Tibial nerve (tissue), 4 donors: ENCODE data around the gene PKHD1. TPM values are rescaled to one million over a fixed set of nuclear protein-coding genes. Genes with fewer than 3 reads are reported as not detected.

ENCODE experiments used
- DNase-seq, 2 donors: peaks; one replicate each; pipeline ENCODE4 v3.0.0-alpha.2; 2019; ENCODE audit warnings: low spot score in 2 of 2
- H3K27ac ChIP-seq, 4 donors: fragments of 200-600 bp; sonication (generic) in 3 of 4; one replicate each; pipeline ENCODE4 v1.5.1; 2017 to 2019; ENCODE audit warnings: mild to moderate bottlenecking in 1 of 4
- H3K27me3 ChIP-seq, 2 donors: fragments of 200-600 bp; sonication (generic) in 1 of 2; one replicate each; pipeline versions ENCODE4 v1.5.1 to v1.6.0; 2017 to 2019
- H3K36me3 ChIP-seq, 3 donors: fragments of 200-600 bp; sonication (generic); one replicate each; pipeline ENCODE4 v1.5.1; 2018 to 2019
- H3K4me1 ChIP-seq, 4 donors: fragments of 200-600 bp; sonication (generic) in 3 of 4; one replicate each; pipeline ENCODE4 v1.5.1; 2017 to 2019
- H3K4me3 ChIP-seq, 4 donors: fragments of 200-600 bp; sonication (generic) in 3 of 4; one replicate each; pipeline ENCODE4 v1.5.1; 2017 to 2019; ENCODE audit warnings: mild to moderate bottlenecking in 1 of 4, moderate library complexity in 1 of 4
- H3K9me3 ChIP-seq, 4 donors: fragments of 200-600 bp; sonication (generic) in 3 of 4; one replicate each; pipeline ENCODE4 v1.5.1; 2017 to 2019
- CTCF ChIP-seq, 5 experiments: fragments of 200-600 bp in 3 of 5; fragments of 450-650 bp in 2 of 5; sonication (generic) in 3 of 5; IDR thresholded peaks; one replicate each; pipeline ENCODE4 v1.5.1; 2016 to 2019; ENCODE audit warnings: antibody characterized with exemption in 5 of 5, mild to moderate bottlenecking in 3 of 5, moderate library complexity in 2 of 5
- EP300 ChIP-seq, 2 donors: sonication (generic); formaldehyde crosslinking; IDR thresholded peaks; one replicate each; pipeline ENCODE4 v1.6.1; 2017; ENCODE audit warnings: antibody characterized with exemption in 2 of 2, mild to moderate bottlenecking in 1 of 2
- POLR2A ChIP-seq, 2 donors: fragments of 450-650 bp; IDR thresholded peaks; one replicate each; pipeline ENCODE4 v1.6.1; 2017; ENCODE audit warnings: antibody characterized with exemption in 2 of 2, mild to moderate bottlenecking in 2 of 2, moderate library complexity in 2 of 2
- WGBS, 2 donors: methylation state at CpG; one replicate each; pipeline ENCODE4 v1.1.5; 2018; 5-methylcytosine and 5-hydroxymethylcytosine counted together
- total RNA-seq, 4 donors: library from RNA; depleted of rRNA; stranded (reverse); fragments of >200 nt; gene quantifications; one replicate each; pipeline ENCODE4 v1.1.0, GENCODE V29; 2016

PKHD1 gene
- total RNA-seq, 4 donors from 2014 or later, result under 0.01 to 0.22 (median 0.20) TPM

DNA sequence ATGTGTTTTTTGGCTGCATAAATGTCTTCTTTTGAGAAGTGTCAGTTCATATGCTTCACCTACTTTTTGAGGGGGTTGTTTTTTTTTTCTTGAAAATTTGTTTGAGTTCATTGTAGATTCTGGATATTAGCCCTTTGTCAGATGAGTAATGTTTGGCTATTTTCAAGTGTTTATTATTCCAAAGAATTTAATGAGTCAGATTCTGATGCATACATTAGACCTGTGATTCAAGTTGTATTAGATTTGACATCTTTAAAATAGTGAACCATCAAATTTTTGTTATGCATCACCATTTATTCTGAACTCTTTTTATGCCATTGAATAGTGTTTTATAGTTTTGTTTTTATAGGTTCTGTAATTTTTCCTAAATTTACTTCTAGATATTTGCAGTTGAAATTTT is 319.3 kb downstream of the PKHD1 start:
- TF ChIP-seq POLR2A (IDR thresholded peaks at IDR 0.05) (no peak), CTCF (IDR thresholded peaks at IDR 0.05) (no peak), EP300 (IDR thresholded peaks at IDR 0.05) (no peak)
- Histone ChIP-seq H3K4me1 (no peaks in the 10 kb centered on the region), H3K36me3 (no peaks in the 10 kb centered on the region), H3K27ac (no peak overlapping the region), H3K27me3 (no peaks in the 10 kb centered on the region), H3K4me3 (no peak overlapping the region), H3K9me3 (peaks cover 0 to 6% (median 0%) of the 10 kb centered on the region in 4 donors)
- no peak for DNase-seq

GRCh38 chr6:51765230-51765629 is 322.2 kb downstream of the PKHD1 start:
- no peak for TF ChIP-seq CTCF (IDR thresholded peaks at IDR 0.05)
- TF ChIP-seq POLR2A (IDR thresholded peaks at IDR 0.05), result no peak
- TF ChIP-seq EP300 (IDR thresholded peaks at IDR 0.05), result no peak
- Histone ChIP-seq H3K4me3 (no peak overlapping the region), H3K9me3 (peaks cover 0 to 6% (median 0%) of the 10 kb centered on the region in 4 donors), H3K36me3 (no peaks in the 10 kb centered on the region), H3K27me3 (no peaks in the 10 kb centered on the region), H3K4me1 (no peaks in the 10 kb centered on the region), H3K27ac (no peak overlapping the region)
- DNase-seq, result no peak
- whole genome bisulfite sequencing, 2 donors, result 96 to 100% methylated on average over 1 of the region's 1 CpG

DNA sequence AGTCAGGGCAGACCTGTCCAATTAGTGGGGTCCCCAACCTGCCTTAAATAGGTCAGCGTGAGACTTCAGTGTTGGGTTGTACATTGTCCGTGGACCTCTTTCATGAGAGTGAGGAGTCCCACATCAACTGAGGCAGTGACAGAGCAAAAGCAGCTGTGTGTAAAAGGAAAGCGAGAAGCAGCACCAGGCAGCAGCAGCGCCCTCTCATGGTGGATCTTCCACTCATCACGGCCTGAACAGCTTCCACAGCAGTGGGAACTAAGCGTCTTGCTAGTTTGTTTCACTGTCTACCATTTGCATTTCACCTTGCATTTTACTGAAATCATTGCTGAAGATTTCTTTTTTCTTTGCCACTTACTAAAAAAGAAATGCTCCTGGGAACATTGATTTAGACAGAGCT is 333.8 kb downstream of the PKHD1 start:
- TF ChIP-seq POLR2A (IDR thresholded peaks at IDR 0.05) (no peak), CTCF (IDR thresholded peaks at IDR 0.05) (no peak), EP300 (IDR thresholded peaks at IDR 0.05) (no peak)
- no peak for DNase-seq
- WGBS, 2 donors, result 50 to 57% methylated on average over 6 of the region's 6 CpGs

DNA sequence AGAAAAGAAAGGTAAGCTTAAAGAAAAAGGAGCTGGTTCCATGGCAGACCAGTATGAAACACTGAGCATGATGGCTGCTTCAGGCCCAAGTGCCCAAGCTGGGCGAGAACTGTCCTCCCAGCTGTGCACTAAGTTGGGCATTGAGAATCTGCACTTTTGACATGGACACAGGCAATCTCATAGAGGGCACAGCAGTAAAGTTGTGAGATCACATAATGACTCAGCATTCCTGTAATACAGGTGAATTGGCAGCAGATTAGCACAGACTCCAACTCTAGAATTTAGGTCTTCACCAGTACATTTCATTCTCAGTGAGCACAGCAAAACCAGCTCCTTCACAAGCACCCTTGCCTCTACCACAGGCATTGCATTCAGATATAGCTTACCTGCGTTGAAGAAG is 343.4 kb downstream of the PKHD1 start:
- 83 to 92% methylated on average over 2 of the region's 2 CpGs for WGBS, 2 donors

More for the DNA sequence above, 333.8 kb downstream of the PKHD1 start:
- Histone ChIP-seq H3K36me3 (no peaks in the 10 kb centered on the region), H3K27ac (no peak overlapping the region), H3K4me3 (no peak overlapping the region), H3K9me3 (no peaks in the 10 kb centered on the region), H3K4me1 (no peaks in the 10 kb centered on the region), H3K27me3 (no peaks in the 10 kb centered on the region)

DNA sequence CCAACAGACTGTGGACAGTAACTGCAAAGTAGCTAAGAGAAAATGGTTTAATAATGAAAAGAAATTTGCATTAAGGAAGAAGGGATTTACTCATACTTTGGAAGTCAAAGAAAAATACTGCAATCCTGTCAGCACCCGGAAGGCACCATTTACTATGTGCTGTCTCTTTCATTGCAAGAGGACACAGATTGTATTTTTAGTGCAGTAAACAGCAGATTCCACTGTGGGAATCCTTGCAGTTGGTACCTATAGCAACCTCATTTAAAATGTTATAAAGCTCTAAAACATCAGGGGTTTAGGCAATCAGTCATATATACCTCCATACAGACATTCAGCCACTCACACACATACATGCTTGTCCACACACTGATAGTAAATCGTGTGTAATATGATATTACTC is 346.8 kb downstream of the PKHD1 start:
- Histone ChIP-seq H3K4me3 (no peak overlapping the region), H3K27ac (no peak overlapping the region), H3K36me3 (no peaks in the 10 kb centered on the region), H3K27me3 (no peaks in the 10 kb centered on the region), H3K9me3 (no peaks in the 10 kb centered on the region), H3K4me1 (no peaks in the 10 kb centered on the region)
- 63 to 65% methylated on average over 2 of the region's 2 CpGs for WGBS, 2 donors
- no peak for DNase-seq
- TF ChIP-seq EP300 (IDR thresholded peaks at IDR 0.05) (no peak), CTCF (IDR thresholded peaks at IDR 0.05) (no peak), POLR2A (IDR thresholded peaks at IDR 0.05) (no peak)

More for the DNA sequence above, 343.4 kb downstream of the PKHD1 start:
- no peak for DNase-seq
- no peak for TF ChIP-seq POLR2A (IDR thresholded peaks at IDR 0.05)
- no peak for TF ChIP-seq EP300 (IDR thresholded peaks at IDR 0.05)
- Histone ChIP-seq H3K27ac (no peak overlapping the region), H3K27me3 (no peaks in the 10 kb centered on the region), H3K4me3 (no peak overlapping the region), H3K36me3 (no peaks in the 10 kb centered on the region), H3K9me3 (no peaks in the 10 kb centered on the region), H3K4me1 (no peaks in the 10 kb centered on the region)

DNA sequence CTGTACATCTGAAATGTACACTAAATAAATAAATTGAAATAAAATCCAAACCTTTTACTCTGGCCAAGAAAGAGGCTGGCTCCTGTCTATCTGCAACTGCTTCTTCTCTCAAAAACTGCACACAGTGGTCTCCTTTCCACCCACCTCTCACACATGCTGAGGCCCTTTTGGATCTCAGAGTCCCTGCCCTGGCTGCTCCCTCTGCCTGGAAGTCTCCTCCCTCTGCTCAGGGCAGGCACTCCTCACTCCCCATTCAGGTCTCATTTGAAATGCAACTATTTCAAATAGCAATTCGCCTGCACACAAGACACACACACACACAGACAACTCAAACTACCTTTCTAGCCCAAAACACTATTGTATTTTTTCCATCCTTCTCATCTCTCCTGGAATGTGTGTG is 348.8 kb downstream of the PKHD1 start:
- 74 to 79% methylated on average over 1 of the region's 1 CpG for WGBS, 2 donors
- no peaks in the 10 kb centered on the region for H3K36me3 ChIP-seq
- H3K4me1 ChIP-seq, result no peaks in the 10 kb centered on the region
- no peak overlapping the region for H3K4me3 ChIP-seq
- H3K27me3 ChIP-seq, result no peaks in the 10 kb centered on the region
- no peak overlapping the region for H3K27ac ChIP-seq
- no peaks in the 10 kb centered on the region for H3K9me3 ChIP-seq
- DNase-seq, result no peak
- TF ChIP-seq EP300 (IDR thresholded peaks at IDR 0.05) (no peak), CTCF (IDR thresholded peaks at IDR 0.05) (no peak), POLR2A (IDR thresholded peaks at IDR 0.05) (no peak)
